ENCODE data around the gene RAMP3.
A peak's percentile ranks its signal among the peaks of the same experiment; 100 is the strongest.

The RAMP3 gene

DNA sequence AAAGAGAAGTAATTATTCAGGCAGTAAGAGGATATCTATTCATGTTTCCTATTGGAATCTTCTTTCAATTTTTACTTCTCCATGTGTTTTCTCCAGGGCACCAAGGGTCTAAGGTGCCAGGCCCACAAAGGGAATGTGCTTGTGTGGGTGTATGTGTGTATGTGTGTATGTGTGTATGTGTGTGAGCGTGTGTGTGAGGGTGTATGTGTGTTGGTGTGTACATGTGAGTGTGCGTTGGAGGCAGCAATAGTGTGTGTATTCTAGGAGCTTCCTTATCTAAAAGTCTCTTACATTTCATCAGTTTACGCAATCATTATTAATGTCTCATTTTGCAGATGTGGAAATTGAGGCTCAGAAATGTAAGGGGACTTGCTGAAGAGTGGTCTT, 28.3 kb downstream of the RAMP3 start:
- no peaks in the 10 kb centered on the region for H3K36me3 Mint-ChIP-seq (ENCODE audit: low read depth)
- H3K4me3 Mint-ChIP-seq, result no peak overlapping the region
- ATAC-seq (no peak), DNase-seq (no peak)
- H3K4me1 Mint-ChIP-seq, result no peaks in the 10 kb centered on the region
- no peaks in the 10 kb centered on the region for H3K9me3 Mint-ChIP-seq
- no peak overlapping the region for H3K27ac Mint-ChIP-seq
- peaks cover 10% of the 10 kb centered on the region for H3K27me3 Mint-ChIP-seq

DNA sequence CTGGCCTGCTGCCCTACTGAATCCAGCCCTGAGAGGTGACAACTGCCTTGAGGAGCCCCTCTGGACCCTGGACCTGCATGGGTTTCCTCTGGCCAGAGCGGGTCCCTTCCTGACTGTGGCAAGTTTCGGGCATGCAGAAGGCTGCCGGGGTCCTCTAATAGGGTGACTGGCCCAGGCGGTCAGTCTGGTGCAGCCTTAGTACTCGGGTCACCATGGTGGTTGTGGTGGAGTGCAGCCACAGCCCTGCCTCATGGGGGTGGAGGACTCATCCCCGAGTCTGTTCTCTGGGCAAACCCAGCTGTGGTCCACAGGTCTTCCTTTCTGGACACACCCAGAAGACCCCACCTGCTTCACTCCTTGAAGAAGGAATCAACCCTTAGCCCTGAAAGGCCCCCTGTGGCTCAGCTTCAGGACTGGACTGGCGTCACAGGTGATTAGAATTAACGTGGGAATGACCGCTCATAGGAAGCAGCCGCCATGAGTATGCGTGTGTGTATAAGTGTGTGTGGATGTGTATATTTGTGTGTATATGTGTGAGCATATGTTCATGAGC, 28.7 kb downstream of the RAMP3 start:
- peaks cover 10% of the 10 kb centered on the region for H3K27me3 Mint-ChIP-seq
- DNase-seq (no peak), ATAC-seq (no peak)
- H3K9me3 Mint-ChIP-seq, result no peaks in the 10 kb centered on the region
- no peaks in the 10 kb centered on the region for H3K36me3 Mint-ChIP-seq (ENCODE audit: low read depth)
- H3K27ac Mint-ChIP-seq, result no peak overlapping the region
- no peaks in the 10 kb centered on the region for H3K4me1 Mint-ChIP-seq
- H3K4me3 Mint-ChIP-seq, result no peak overlapping the region

DNA sequence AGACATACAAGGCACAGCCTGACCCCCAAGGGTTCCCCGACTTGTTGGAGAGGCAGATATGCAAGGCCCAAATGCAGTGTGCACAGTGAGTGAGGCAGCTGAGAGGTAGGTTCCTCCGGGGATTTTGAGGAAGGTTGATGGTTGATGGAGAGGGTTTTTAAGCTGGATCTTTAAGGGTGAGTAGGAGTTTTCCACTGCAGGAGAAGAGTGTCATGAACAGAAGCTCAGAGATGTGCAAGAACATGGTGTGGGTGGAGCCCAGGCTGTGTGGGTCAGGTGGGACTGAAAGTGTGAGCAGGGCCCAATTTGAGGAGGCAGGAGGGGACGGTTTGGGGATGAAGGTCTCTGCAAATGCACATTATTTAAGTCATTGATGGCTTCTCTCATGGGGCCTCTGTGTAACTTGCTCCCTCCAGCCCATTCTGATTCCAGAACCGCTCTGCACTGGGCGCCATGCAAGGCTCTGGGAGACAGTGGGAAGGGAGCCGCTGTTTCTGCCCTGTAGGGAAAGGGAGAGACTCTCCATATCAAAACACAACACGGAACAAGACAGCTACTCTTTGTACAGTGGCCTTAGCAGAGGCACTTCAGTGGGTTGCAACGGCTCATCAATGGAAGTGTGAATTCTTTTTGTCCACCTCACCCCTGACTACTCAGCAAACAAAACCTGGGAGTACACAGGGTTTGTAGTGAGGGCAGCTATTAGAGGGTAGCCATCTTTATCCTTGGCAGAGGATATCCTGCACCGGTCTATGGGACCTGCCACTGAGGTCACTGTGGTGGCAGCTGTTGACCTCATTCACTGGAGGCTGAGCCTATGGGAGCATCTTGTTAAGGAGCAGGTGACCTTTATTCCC, 29.7 kb downstream of the RAMP3 start:
- peaks cover 1% of the 10 kb centered on the region for H3K9me3 Mint-ChIP-seq
- no peaks in the 10 kb centered on the region for H3K4me1 Mint-ChIP-seq

DNA sequence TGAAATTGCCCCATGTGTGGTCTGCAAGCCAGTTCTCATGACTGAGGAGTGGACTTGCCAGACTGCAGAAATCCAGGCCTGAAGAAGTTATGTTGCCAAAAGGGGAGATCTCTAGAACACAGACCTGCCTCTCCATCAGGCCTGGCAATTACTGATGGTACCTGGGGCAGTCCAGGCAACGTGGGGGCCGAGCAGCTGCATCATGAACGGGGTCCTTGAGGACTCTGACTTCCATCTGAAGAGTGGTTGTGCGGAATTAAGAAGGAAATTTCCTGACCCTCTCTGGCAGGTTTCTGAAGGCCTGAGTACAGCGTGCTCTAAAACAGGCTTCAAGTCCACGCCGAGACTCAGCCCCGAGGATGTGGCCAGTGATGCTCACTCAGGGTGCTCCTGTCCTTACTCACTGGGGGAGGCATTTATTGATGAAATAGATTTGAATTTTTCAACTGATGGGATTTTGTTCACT, 30.4 kb downstream of the RAMP3 start:
- Mint-ChIP-seq H3K36me3 (ENCODE audit: low read depth) (no peaks in the 10 kb centered on the region), H3K27me3 (peaks cover 22% of the 10 kb centered on the region), H3K27ac (no peak overlapping the region), H3K9me3 (peaks cover 8% of the 10 kb centered on the region), H3K4me3 (no peak overlapping the region), H3K4me1 (peaks cover 6% of the 10 kb centered on the region)
- ATAC-seq, result no peak
- no peak for DNase-seq

More for the DNA sequence above, 29.7 kb downstream of the RAMP3 start:
- Mint-ChIP-seq H3K27me3 (peaks cover 16% of the 10 kb centered on the region), H3K36me3 (ENCODE audit: low read depth) (no peaks in the 10 kb centered on the region), H3K4me3 (no peak overlapping the region), H3K27ac (no peak overlapping the region)
- DNase-seq (no peak), ATAC-seq (no peak)

DNA sequence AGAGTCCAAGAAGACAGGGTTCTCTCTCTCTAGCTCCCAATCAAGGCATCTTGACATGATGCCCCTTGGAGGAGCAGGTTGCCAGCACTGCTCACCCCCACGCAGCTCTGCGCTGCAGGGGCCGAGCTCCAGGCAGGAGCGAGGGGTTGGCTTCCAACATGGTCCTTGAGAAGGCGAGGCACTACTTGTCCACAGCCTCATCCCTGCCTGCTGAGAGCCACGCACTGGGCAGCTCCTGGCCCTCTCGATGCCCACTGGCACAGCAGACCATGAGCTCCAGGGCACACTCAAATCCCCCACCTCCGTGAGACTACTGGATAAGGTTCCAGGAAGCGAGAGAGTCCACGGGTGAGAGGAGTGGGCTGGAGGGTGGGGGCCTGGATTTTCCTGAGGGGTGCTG, 31.1 kb downstream of the RAMP3 start:
- Mint-ChIP-seq H3K4me1 (peaks cover 6% of the 10 kb centered on the region), H3K27ac (no peak overlapping the region), H3K9me3 (peaks cover 9% of the 10 kb centered on the region), H3K27me3 (peaks cover 27% of the 10 kb centered on the region), H3K4me3 (no peak overlapping the region), H3K36me3 (ENCODE audit: low read depth) (no peaks in the 10 kb centered on the region)
- DNase-seq, result no peak
- ATAC-seq, result no peak

DNA sequence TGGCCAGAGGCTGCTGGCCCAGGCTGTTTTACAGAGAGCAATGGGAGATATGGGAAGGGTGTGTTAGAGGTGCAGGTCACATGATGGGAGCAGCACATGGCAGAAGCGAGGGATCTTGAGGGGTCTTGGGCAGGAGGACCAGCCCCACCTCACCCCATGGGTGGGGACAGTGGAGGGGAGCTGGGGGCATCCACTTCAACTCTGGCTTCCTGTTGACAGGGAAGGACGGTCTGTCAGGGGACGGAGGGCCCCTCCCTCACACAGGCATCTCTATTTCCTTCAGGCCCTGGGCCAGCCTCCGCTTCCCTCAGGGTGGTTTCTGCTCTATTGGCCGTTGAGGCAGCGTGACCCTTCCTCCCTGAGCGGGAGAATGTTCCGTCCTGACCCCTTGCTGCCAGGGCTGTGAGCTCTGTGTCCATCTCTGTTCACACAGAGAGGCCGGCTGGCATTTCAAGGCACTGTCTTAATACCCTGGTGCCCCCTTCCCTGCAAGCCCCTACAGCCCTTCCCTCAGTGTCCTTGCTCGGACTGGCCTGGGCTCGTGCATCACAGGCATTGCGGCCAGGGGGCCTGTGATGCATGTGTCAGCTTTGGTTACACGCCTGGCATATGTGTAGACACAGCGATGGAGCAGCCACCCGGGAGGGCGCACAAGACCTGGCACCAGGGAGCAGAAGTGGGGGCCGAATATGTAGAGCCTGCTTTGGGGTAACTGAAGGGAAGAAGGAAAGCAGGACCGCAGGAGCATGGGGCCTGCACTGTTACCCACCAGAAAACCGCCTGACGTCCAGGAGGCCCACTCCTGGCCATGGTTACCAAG, 31.8 kb downstream of the RAMP3 start:
- no peak for ATAC-seq
- peaks cover 6% of the 10 kb centered on the region for H3K4me1 Mint-ChIP-seq
- peaks cover 9% of the 10 kb centered on the region for H3K9me3 Mint-ChIP-seq
- no peak overlapping the region for H3K4me3 Mint-ChIP-seq
- H3K36me3 Mint-ChIP-seq (ENCODE audit: low read depth), result no peaks in the 10 kb centered on the region
- no peak overlapping the region for H3K27ac Mint-ChIP-seq
- no peak for DNase-seq
- H3K27me3 Mint-ChIP-seq, result peaks cover 28% of the 10 kb centered on the region

DNA sequence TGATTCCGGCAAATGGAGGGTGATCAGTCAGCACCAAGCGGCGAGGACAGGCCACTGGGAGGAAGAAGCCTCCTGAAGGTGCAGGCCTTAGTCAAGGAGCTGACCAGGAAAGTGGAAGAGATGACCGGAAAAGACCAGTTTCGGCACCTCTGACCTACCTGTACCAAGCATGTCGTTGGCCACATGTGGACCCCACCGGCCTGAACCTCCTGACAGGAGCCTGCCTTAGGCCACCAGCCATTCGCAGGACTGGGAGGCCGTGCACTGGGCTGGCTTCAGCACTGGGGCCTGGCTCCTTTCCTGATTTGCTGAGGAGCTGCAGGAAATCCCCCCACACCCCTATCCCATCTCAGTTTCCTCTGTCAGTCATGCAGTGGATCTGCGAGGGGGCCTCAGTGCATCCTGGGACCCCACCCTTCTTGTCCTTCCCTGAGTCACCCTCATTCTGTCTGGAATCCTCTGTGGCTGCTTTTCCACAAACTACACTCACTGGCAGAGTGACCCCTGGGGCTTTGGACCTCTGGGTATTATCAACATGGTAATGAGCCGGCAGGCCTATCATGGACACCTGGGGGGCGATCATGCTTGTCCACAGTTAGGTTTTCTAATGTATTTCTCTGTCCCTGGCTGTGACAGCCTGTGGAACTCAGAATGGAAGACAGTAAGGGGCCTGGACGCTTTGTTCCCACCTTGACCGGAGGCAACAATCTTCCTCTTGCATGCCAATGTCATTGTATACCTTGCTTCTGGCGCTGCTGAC, 33.0 kb downstream of the RAMP3 start:
- Mint-ChIP-seq H3K4me1 (peaks cover 15% of the 10 kb centered on the region), H3K4me3 (no peak overlapping the region), H3K9me3 (peaks cover 9% of the 10 kb centered on the region), H3K27ac (no peak overlapping the region), H3K36me3 (ENCODE audit: low read depth) (no peaks in the 10 kb centered on the region), H3K27me3 (peaks cover 38% of the 10 kb centered on the region)
- ATAC-seq, result no peak
- DNase-seq, result no peak

DNA sequence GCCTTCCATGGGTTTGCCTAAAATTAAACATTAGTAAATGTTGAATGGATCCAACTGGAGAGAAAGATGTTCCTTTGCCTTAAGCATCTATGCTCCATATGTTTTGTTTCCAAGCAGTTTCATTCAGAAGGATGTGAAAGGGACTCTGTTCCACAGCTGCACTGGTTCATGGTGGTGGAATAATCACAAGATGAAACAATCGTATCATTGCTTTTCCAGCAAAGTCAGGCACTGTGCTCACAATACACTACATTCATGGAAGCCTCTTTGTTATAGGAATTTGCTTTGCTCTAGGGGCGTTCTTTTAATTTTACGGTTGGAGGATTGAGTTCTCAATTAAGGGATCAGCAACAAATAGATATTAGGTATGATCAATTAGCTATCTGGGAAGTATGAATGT, 33.8 kb downstream of the RAMP3 start:
- peaks cover 9% of the 10 kb centered on the region for H3K9me3 Mint-ChIP-seq
- no peaks in the 10 kb centered on the region for H3K36me3 Mint-ChIP-seq (ENCODE audit: low read depth)
- peaks cover 39% of the 10 kb centered on the region for H3K27me3 Mint-ChIP-seq
- H3K27ac Mint-ChIP-seq, result no peak overlapping the region
- no peak overlapping the region for H3K4me3 Mint-ChIP-seq
- H3K4me1 Mint-ChIP-seq, result peaks cover 23% of the 10 kb centered on the region
- DNase-seq (no peak), ATAC-seq (no peak)

DNA sequence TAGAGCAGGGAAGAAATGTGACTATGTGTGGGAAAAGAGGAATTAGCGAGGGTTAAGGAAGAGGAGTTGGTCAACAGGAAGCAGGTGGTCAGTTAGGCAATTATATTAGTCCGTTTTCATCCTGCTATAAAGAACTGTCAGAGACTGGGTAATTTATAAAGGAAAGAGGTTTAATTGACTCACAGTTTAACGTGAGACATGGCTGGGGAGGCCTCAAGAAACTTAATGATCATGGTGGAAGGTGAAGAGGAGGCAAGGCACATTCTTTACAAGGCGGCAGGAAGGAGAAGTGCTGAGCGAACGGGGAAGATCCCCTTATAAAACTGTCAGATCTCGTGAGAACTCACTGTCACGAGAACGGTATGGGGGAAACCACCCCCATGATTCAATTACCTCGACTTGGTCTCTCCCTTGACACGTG, 35.0 kb downstream of the RAMP3 start:
- H3K27ac Mint-ChIP-seq, result no peak overlapping the region
- H3K9me3 Mint-ChIP-seq, result peaks cover 9% of the 10 kb centered on the region
- ATAC-seq, result no peak
- peaks cover 35% of the 10 kb centered on the region for H3K4me1 Mint-ChIP-seq
- no peaks in the 10 kb centered on the region for H3K36me3 Mint-ChIP-seq (ENCODE audit: low read depth)
- peaks cover 41% of the 10 kb centered on the region for H3K27me3 Mint-ChIP-seq
- no peak for DNase-seq
- no peak overlapping the region for H3K4me3 Mint-ChIP-seq

DNA sequence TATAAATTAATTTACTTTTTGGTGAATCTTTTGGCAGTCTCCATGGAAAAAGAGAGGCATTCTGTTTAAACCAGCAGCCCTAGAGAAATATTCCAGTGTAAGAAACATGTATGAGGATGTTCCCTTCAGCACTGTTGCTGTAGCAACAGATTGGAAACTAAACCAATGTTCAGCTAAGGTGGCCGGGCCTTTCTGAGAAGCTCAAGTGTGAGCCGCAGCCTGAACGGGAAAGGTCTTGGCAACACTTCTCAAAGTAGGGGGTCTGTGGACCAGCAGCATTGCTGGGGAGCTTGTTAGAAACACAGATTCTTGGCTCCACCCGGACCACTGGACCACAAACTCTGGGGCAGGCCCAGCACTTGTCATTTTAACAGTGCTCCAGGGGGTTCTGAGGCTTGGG, 36.2 kb downstream of the RAMP3 start:
- H3K27ac Mint-ChIP-seq, result no peak overlapping the region
- H3K9me3 Mint-ChIP-seq, result peaks cover 9% of the 10 kb centered on the region
- ATAC-seq (no peak), DNase-seq (no peak)
- H3K4me1 Mint-ChIP-seq, result peaks cover 40% of the 10 kb centered on the region
- H3K36me3 Mint-ChIP-seq (ENCODE audit: low read depth), result no peaks in the 10 kb centered on the region
- no peak overlapping the region for H3K4me3 Mint-ChIP-seq
- peaks cover 40% of the 10 kb centered on the region for H3K27me3 Mint-ChIP-seq

DNA sequence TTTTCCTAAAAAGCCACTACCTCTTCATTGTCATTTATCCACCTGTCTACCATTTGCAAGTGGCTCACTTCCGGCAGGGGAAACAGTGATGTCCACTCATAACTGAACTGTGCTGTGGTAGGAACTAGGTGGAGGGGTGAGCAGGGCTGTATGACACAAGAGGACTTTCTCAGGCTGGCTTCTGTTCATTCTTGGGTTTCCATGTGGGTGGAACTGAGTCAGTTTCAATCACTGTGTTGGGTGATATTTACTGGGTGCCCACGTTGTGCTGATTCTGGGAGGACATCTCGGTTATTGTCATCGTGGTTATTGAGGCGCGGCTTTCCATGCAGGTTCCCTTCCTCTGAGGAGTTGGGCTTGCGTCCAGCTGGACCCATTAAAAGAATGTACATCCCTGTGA, 38.8 kb downstream of the RAMP3 start:
- peak overlapping the region; percentile 79 for H3K27ac Mint-ChIP-seq

DNA sequence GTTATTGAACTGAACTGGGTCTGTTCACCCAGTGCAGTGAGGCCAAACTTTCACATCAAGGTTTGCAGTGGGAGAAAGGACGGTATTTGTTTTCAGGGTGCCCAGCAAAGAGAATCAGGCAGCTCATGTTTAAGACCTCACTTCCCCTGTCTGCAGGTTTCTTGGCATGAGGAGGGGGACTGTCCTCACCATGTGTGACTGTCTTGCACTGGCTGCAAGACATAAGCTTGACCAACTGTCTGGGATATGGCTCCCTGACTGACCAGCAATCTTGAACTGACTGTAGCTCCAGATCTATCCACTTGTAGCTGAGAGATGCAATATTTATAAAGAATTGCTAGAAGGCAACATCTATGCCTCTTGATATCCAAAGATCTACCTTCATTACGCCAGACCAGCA, 39.9 kb downstream of the RAMP3 start:
- Mint-ChIP-seq H3K4me3 (no peak overlapping the region), H3K27me3 (peaks cover 28% of the 10 kb centered on the region), H3K9me3 (peaks cover 6% of the 10 kb centered on the region), H3K4me1 (peaks cover 53% of the 10 kb centered on the region), H3K27ac (no peak overlapping the region), H3K36me3 (ENCODE audit: low read depth) (no peaks in the 10 kb centered on the region)
- ATAC-seq (no peak), DNase-seq (no peak)

More for the DNA sequence above, 38.8 kb downstream of the RAMP3 start:
- Mint-ChIP-seq H3K9me3 (peaks cover 9% of the 10 kb centered on the region), H3K4me3 (peak overlapping the region; percentile 27), H3K4me1 (peaks cover 54% of the 10 kb centered on the region), H3K27me3 (peaks cover 36% of the 10 kb centered on the region), H3K36me3 (ENCODE audit: low read depth) (no peaks in the 10 kb centered on the region)
- peak; percentile 62 for DNase-seq
- ATAC-seq, result peak; percentile 97

DNA sequence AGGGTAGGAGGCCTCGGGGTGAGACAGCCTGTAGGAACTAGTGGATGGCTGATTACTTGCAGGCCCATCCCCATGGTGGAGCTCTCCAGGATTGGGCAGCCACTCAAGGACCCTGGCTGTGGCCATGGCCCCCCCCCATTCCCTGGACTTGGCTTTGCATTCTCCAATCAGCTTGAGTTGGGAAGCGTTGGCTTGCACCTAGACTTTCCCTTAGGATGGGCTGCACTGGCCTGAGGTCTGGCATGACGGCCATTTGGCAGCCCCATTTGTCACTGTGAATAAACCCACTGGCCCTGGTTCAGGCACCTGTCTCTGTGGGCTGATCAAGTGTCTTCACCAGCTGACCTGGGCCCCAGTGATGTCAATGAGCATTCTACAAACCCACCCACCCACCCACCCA, 41.4 kb downstream of the RAMP3 start:
- Mint-ChIP-seq H3K36me3 (ENCODE audit: low read depth) (no peaks in the 10 kb centered on the region), H3K9me3 (no peaks in the 10 kb centered on the region), H3K4me3 (no peak overlapping the region), H3K27me3 (peaks cover 18% of the 10 kb centered on the region), H3K4me1 (peaks cover 56% of the 10 kb centered on the region), H3K27ac (no peak overlapping the region)
- ATAC-seq, result no peak
- DNase-seq, result no peak

DNA sequence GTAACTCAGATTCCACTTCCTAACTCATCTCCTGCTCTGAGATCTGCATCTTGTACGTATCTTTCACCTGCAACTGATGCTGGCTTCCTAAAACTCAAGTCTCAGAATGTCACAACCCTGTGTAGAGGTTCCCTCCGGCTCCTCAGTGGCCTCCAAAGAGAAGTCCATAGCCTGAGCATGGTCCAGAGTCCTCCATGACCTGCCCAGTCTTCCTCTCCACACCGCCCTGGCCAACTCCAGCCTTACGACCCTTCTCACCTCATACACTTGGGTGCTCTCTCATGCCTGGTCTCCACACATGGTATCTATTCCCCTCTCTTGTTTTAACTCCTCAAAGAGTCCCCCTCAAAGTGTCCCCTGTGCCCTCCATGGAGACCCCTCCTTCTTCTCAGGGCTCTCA, 41.9 kb downstream of the RAMP3 start:
- H3K9me3 Mint-ChIP-seq, result no peaks in the 10 kb centered on the region
- H3K27me3 Mint-ChIP-seq, result peaks cover 16% of the 10 kb centered on the region
- H3K4me3 Mint-ChIP-seq, result no peak overlapping the region
- H3K4me1 Mint-ChIP-seq, result peaks cover 61% of the 10 kb centered on the region
- no peak for DNase-seq
- H3K27ac Mint-ChIP-seq, result peak overlapping the region; percentile 4
- H3K36me3 Mint-ChIP-seq (ENCODE audit: low read depth), result no peaks in the 10 kb centered on the region
- no peak for ATAC-seq

Data from activated naive CD8-positive, alpha-beta T cell treated with anti-CD3 and anti-CD28 coated beads, Interleukin-2, amount 50 U/mL, for 24 hours (primary cell).